K562 (cell line): ENCODE results near the gene CYP2A6. TPM values are rescaled to one million over a fixed set of nuclear protein-coding genes. Genes with fewer than 3 reads are reported as not detected.

Experiments used
- CCNT2 ChIP-seq: IDR thresholded peaks from 2 replicates; pipeline ENCODE4 v1.6.1; 2011; ENCODE audit warnings: borderline replicate concordance, low read depth, mild to moderate bottlenecking, moderate library complexity, mixed read lengths, low read length; ENCODE audit not compliant: insufficient read length; ENCODE audit errors: extremely low read depth
- CEBPB ChIP-seq: fragments of 450-650 bp; IDR thresholded peaks from 2 replicates; pipeline ENCODE4 v1.6.1; 2016; ENCODE audit warnings: missing genetic modification characterization, missing compliant biosample characterization
- FOXP1 ChIP-seq: sonication (generic); formaldehyde crosslinking; IDR thresholded peaks from 2 replicates; pipeline ENCODE4 v1.8.0; 2022; ENCODE audit warnings: mild to moderate bottlenecking, missing genetic modification reagents
- HDAC3 ChIP-seq: fragments of 450-650 bp; IDR thresholded peaks from 2 replicates; pipeline ENCODE4 v1.6.1; 2018; ENCODE audit warnings: borderline replicate concordance, mild to moderate bottlenecking, moderate library complexity; ENCODE audit not compliant: partially characterized antibody
- MCM3 ChIP-seq: fragments of 450-650 bp; IDR thresholded peaks from 2 replicates; pipeline ENCODE4 v1.6.1; 2016
- SMC3 ChIP-seq: conservative IDR thresholded peaks from 2 replicates; pipeline ENCODE4 v1.6.1; 2011; ENCODE audit warnings: low read depth, low read length, improper control_type of control experiment; ENCODE audit not compliant: insufficient read depth
- ZEB2 ChIP-seq: fragments of 450-650 bp; IDR thresholded peaks from 2 replicates; pipeline ENCODE4 v1.6.1; 2016
- ZNF232 ChIP-seq: sonication (generic); formaldehyde crosslinking; IDR thresholded peaks from 2 replicates; pipeline ENCODE4 v1.8.0; 2022; ENCODE audit warnings: mild to moderate bottlenecking, missing genetic modification reagents
- ZNF274 ChIP-seq: IDR thresholded peaks from 2 replicates; pipeline ENCODE4 v1.6.1; 2011; ENCODE audit warnings: low read depth, mild to moderate bottlenecking, low read length, moderate library complexity, borderline replicate concordance
- ZNF324 ChIP-seq: fragments of 250-450 bp; sonication (Bioruptor Pico); IDR thresholded peaks from 2 replicates; pipeline ENCODE4 v1.4.0; 2020; ENCODE audit warnings: mild to moderate bottlenecking
- ZNF584 ChIP-seq: fragments of 200-800 bp; sonication (Bioruptor generic); IDR thresholded peaks from 2 replicates; pipeline ENCODE4 v1.6.1; 2016; ENCODE audit warnings: low read depth, mild to moderate bottlenecking, missing genetic modification characterization, missing compliant biosample characterization
- polyA plus RNA-seq, 8 experiments: library from polyadenylated mRNA; depleted of rRNA in 4 of 8; stranded (reverse) in 5 of 8; unstranded in 3 of 8; fragments of >200 nt; fragmentation: Nextera tagmentation in 2 of 8; fragmentation: Illumina TruSeq in 1 of 8; extraction: Ambion mirVana in 2 of 8; extraction: Trizol in 1 of 8; gene quantifications; 2 replicates each; pipeline versions ENCODE4 v1.2.1 to v1.2.3, GENCODE V29; 2011 to 2014; ENCODE audit warnings: inconsistent platforms in 1 of 8, missing spikeins in 1 of 8
- total RNA-seq, 7 experiments: library from RNA; depleted of rRNA in 6 of 7; stranded (reverse); fragments of >200 nt in 6 of 7; fragmentation: Illumina TruSeq in 2 of 7; extraction: Trizol in 2 of 7; gene quantifications; 2 replicates each; pipeline versions ENCODE4 v1.2.1 to v1.2.3, GENCODE V29; 2011 to 2021; ENCODE audit warnings: low replicate concordance in 1 of 7
- TF ChIP-seq, protein P1 (sequence below): fragments of 250-450 bp; sonication (Bioruptor Pico); IDR thresholded peaks from 2 replicates; pipeline ENCODE4 v1.5.1; 2021; ENCODE audit warnings: mild to moderate bottlenecking
- TF ChIP-seq, protein P2 (sequence below), 2 experiments: fragments of 450-650 bp; conservative IDR thresholded peaks; 2 replicates each; pipeline ENCODE4 v1.6.1; 2017; ENCODE audit warnings: mild to moderate bottlenecking in 2 of 2, moderate library complexity in 2 of 2
- TF ChIP-seq, protein P3 (sequence below): fragments of 250-450 bp; sonication (Bioruptor Pico); IDR thresholded peaks from 2 replicates; pipeline ENCODE4 v1.8.0; 2021; ENCODE audit warnings: mild to moderate bottlenecking, moderate library complexity
- TF ChIP-seq, protein P4 (sequence below), 2 experiments: IDR thresholded peaks in 1 of 2; conservative IDR thresholded peaks in 1 of 2; 2 replicates each; pipeline ENCODE4 v1.6.1; 2016; ENCODE audit warnings: low read depth in 2 of 2, mild to moderate bottlenecking in 1 of 2, missing compliant biosample characterization in 1 of 2, missing genetic modification characterization in 1 of 2, moderate library complexity in 1 of 2
- TF ChIP-seq, protein P5 (sequence below): fragments of 450-650 bp; formaldehyde crosslinking; IDR thresholded peaks from 2 replicates; pipeline ENCODE4 v1.4.0; 2020; ENCODE audit warnings: mild to moderate bottlenecking, moderate library complexity

Gene CYP2A6
- total and polyA plus RNA-seq, 9 of the 15 experiments (the other 6 are each of a cell fraction or from before 2014, with no cell fraction given), result 0.31 TPM; not detected in 8

DNA sequence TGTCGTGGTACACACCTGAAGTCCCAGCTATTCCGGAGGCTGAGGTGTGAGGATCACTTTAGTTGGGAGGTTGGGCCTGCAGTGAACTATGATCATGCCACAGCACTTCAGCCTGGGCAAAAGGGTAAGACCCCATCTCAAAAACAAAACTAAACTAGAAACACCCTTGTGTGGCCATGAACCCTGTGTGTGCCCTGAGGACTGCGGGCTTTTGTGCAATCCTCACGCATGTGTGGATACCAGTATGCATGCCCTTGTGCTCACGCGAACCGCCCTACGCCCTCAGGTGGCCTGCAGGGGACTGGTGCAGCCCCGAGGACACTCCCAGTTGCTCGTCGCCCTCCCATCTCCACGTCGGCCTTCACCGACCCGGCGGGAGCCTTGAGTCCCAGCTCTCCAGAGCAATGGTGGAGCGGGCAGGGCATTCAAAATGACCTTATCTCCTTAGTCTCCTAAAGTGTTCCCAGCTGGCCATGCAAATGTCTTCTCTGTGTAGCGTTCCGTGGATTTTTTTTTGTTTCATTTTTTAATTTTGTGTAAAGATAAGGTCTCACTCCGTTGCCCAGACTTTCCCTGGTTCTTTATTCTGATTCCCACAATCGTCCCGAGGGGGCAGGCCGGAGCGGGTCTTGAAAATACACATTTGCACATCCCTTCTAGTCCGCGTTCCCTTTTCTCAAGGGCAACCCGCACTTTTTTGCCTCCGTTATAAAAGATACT, 52.1 kb downstream of the CYP2A6 start (continued):
- TF ChIP-seq, protein P1, sequence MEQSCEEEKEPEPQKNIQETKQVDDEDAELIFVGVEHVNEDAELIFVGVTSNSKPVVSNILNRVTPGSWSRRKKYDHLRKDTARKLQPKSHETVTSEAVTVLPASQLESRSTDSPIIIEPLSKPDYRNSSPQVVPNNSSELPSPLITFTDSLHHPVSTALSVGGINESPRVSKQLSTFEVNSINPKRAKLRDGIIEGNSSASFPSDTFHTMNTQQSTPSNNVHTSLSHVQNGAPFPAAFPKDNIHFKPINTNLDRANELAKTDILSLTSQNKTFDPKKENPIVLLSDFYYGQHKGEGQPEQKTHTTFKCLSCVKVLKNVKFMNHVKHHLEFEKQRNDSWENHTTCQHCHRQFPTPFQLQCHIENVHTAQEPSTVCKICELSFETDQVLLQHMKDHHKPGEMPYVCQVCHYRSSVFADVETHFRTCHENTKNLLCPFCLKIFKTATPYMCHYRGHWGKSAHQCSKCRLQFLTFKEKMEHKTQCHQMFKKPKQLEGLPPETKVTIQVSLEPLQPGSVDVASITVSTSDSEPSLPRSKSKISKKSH (CRISPR knock-in tag), result no peak
- peak; percentile 35; the same call in 1 of the 2 replicates for TF ChIP-seq CEBPB (tag)
- TF ChIP-seq, protein P2, sequence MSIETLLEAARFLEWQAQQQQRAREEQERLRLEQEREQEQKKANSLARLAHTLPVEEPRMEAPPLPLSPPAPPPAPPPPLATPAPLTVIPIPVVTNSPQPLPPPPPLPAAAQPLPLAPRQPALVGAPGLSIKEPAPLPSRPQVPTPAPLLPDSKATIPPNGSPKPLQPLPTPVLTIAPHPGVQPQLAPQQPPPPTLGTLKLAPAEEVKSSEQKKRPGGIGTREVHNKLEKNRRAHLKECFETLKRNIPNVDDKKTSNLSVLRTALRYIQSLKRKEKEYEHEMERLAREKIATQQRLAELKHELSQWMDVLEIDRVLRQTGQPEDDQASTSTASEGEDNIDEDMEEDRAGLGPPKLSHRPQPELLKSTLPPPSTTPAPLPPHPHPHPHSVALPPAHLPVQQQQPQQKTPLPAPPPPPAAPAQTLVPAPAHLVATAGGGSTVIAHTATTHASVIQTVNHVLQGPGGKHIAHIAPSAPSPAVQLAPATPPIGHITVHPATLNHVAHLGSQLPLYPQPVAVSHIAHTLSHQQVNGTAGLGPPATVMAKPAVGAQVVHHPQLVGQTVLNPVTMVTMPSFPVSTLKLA (conservative IDR thresholded peaks at IDR 0.05), result no peak
- 0 out of 2 replicates have a peak, but pooled peaks have one; percentile 12 for TF ChIP-seq SMC3
- TF ChIP-seq CCNT2, result no peak
- no peak for TF ChIP-seq ZNF584 (CRISPR knock-in tag)
- TF ChIP-seq, protein P3, sequence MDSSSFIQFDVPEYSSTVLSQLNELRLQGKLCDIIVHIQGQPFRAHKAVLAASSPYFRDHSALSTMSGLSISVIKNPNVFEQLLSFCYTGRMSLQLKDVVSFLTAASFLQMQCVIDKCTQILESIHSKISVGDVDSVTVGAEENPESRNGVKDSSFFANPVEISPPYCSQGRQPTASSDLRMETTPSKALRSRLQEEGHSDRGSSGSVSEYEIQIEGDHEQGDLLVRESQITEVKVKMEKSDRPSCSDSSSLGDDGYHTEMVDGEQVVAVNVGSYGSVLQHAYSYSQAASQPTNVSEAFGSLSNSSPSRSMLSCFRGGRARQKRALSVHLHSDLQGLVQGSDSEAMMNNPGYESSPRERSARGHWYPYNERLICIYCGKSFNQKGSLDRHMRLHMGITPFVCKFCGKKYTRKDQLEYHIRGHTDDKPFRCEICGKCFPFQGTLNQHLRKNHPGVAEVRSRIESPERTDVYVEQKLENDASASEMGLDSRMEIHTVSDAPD (CRISPR knock-in tag), result no peak
- TF ChIP-seq FOXP1, result no peak
- TF ChIP-seq MCM3, result no peak
- TF ChIP-seq HDAC3, result no peak
- TF ChIP-seq, protein P4, sequence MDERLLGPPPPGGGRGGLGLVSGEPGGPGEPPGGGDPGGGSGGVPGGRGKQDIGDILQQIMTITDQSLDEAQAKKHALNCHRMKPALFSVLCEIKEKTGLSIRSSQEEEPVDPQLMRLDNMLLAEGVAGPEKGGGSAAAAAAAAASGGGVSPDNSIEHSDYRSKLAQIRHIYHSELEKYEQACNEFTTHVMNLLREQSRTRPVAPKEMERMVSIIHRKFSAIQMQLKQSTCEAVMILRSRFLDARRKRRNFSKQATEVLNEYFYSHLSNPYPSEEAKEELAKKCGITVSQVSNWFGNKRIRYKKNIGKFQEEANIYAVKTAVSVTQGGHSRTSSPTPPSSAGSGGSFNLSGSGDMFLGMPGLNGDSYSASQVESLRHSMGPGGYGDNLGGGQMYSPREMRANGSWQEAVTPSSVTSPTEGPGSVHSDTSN (CRISPR knock-in tag; IDR thresholded peaks at IDR 0.05; ENCODE audit: low read depth), result no peak
- TF ChIP-seq, protein P4 (tag; conservative IDR thresholded peaks at IDR 0.05; ENCODE audit: low read depth), result no peak
- TF ChIP-seq ZEB2, result 0 out of 2 replicates have a peak, but pooled peaks have one; percentile 52
- no peak for TF ChIP-seq ZNF232 (CRISPR knock-in tag)
- TF ChIP-seq ZNF324 (CRISPR knock-in tag), result no peak
- TF ChIP-seq ZNF274, result no peak
- TF ChIP-seq, protein P5, sequence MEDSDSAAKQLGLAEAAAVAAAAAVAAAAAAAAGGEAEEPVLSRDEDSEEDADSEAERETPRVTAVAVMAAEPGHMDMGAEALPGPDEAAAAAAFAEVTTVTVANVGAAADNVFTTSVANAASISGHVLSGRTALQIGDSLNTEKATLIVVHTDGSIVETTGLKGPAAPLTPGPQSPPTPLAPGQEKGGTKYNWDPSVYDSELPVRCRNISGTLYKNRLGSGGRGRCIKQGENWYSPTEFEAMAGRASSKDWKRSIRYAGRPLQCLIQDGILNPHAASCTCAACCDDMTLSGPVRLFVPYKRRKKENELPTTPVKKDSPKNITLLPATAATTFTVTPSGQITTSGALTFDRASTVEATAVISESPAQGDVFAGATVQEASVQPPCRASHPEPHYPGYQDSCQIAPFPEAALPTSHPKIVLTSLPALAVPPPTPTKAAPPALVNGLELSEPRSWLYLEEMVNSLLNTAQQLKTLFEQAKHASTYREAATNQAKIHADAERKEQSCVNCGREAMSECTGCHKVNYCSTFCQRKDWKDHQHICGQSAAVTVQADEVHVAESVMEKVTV, result no peak
